Measurements from ENCODE around the gene FAM219A.

FAM219A gene

DNA sequence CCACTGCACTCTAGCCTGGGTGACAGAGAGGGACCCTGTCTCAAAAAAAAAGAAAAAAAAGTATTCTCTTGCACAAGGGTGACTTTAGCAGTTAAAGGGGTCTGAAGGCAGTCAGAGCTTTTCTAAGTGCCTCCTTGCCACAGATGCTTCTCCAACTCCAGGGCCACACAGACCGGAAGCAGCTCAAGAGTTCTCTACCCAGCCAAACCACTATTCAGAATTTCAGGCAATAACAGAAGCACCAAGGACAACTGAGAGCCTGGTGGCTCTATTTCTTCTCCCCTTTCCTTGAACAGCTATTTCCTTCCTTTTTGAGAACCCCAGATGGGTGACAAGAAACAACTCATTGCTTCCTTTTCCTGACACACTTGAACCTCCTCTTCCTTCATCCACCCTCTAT lies 2.2 kb downstream of the FAM219A start:
- TF ChIP-seq, protein P1, sequence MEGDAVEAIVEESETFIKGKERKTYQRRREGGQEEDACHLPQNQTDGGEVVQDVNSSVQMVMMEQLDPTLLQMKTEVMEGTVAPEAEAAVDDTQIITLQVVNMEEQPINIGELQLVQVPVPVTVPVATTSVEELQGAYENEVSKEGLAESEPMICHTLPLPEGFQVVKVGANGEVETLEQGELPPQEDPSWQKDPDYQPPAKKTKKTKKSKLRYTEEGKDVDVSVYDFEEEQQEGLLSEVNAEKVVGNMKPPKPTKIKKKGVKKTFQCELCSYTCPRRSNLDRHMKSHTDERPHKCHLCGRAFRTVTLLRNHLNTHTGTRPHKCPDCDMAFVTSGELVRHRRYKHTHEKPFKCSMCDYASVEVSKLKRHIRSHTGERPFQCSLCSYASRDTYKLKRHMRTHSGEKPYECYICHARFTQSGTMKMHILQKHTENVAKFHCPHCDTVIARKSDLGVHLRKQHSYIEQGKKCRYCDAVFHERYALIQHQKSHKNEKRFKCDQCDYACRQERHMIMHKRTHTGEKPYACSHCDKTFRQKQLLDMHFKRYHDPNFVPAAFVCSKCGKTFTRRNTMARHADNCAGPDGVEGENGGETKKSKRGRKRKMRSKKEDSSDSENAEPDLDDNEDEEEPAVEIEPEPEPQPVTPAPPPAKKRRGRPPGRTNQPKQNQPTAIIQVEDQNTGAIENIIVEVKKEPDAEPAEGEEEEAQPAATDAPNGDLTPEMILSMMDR (IDR thresholded peaks at IDR 0.05; ENCODE audit: low read depth, low read length) = no peak
- no peak for DNase-seq (ENCODE audit: extremely low read depth, low read depth)

DNA sequence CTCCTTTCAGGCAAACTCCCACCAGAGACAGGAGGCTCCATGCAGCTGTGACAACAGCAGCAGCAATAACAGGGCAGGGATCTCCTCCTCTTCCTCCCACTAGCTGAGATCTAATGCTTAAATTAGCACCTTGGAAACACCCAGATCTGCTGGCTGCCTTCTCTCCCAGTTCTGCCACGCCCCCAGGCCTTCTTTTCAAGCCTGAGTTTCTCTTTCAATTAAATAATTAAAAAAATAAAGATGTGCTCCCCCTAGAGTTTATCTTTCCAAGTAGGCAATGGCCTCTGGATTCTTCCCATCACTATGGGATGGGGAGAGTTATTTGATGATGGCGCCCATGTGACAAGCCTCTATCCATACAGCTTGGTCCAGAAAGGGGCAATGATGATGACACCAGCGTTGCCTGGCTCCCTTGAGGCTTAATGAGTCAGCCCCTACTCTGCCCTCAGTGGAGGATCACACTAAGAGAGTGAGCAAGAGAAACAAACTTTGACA lies 3.8 kb downstream of the FAM219A start:
- no peak for DNase-seq (ENCODE audit: extremely low read depth, low read depth)
- TF ChIP-seq, protein P1 (IDR thresholded peaks at IDR 0.05; ENCODE audit: low read depth, low read length) = no peak; the same call in 1 of the 2 replicates

GRCh38 chr9:34452568-34452967 lies 5.8 kb downstream of the FAM219A start:
- DNase-seq (ENCODE audit: extremely low read depth, low read depth) = no peak
- TF ChIP-seq, protein P1 (IDR thresholded peaks at IDR 0.05; ENCODE audit: low read depth, low read length) = no peak

DNA sequence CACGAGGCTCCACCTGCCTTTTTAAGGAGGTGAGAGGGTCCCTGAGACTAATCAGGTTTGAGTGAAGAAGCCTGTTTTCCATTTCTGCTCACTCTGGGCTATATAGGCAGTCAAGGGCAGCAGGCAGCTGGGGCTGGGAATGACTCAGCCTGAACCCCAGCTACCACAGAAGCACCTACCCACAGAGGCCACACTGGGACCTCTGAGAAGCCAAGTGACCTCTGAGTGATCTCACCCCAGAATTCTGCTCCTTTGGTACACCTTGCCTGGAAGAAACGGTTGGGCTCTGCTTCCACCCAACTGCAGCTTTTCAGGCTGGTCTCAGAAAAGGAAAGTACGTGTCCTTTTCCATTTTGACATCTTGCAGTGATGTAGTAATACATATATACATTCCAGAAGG lies 6.8 kb downstream of the FAM219A start:
- TF ChIP-seq, protein P1 (IDR thresholded peaks at IDR 0.05; ENCODE audit: low read depth, low read length) = no peak

DNA sequence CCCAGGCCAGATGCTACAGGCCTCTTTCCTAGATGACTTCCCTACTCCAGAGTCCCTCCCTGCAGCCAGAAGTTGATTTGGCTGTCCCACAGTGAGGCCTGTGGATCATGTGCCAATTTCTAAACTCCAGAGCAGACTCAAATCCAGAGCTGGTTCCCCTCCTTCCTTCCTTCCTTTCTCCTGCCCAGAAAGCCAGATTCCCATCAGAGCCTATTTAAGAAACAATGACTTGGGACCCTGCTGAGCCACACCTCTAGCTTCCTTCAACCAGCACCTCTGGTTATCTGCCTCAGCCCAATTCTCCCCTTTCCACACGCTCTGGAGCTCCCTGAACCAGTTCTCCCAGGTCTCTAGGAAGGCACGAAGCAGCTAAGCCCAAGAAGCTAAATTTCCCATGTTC lies 7.2 kb downstream of the FAM219A start:
- DNase-seq (ENCODE audit: extremely low read depth, low read depth) = no peak
- TF ChIP-seq, protein P1 (IDR thresholded peaks at IDR 0.05; ENCODE audit: low read depth, low read length) = no peak

More for the DNA sequence above, 6.8 kb downstream of the FAM219A start:
- DNase-seq (ENCODE audit: extremely low read depth, low read depth) = no peak

DNA sequence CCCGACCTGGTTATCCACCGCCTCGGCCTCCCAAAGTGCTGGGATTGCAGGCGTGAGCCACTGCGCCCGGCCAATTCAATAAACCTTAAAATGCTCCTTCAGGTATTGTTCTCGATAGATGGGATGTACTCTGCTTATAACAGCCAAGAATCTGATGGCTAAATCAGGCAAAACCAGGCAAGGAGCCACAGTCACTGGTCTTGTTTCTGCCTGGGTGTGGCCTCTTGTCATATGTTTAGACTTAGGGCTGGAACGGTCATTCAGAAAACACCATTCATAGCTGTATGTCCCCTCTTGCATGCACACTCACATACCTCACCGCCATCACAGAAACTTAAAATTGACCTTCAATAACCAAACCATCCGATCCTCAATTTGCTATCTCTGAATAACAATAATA lies 7.7 kb downstream of the FAM219A start:
- DNase-seq (ENCODE audit: extremely low read depth, low read depth) = no peak
- TF ChIP-seq, protein P1 (IDR thresholded peaks at IDR 0.05; ENCODE audit: low read depth, low read length) = no peak

DNA sequence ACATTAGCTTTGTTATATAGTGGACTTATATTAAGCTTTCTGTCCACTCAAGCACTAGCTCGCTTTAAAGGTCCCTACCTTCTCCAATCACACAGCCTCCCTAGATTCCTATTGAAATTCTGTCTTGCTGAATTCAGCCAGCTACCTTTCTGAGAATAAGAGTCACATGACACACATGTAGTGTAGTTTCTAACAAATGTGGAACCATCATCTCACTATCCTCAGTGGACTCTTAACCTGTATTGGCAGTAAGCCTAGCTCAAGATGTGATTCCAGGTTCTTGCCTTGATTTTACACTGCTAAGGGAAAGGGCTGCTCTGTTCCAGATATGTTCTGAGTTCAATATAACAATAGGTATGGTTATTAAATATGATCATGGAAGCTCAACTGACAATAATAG lies 11.4 kb downstream of the FAM219A start:
- no peak for DNase-seq (ENCODE audit: extremely low read depth, low read depth)

More for the DNA sequence above, 11.4 kb downstream of the FAM219A start:
- TF ChIP-seq, protein P1 (IDR thresholded peaks at IDR 0.05; ENCODE audit: low read depth, low read length) = no peak
